Heart left ventricle (tissue), 13 donors: ENCODE data around the gene MGAT3.

Experiments used
- POLR2A ChIP-seq, 2 donors: fragments of 450-650 bp; IDR thresholded peaks; one replicate each; pipeline ENCODE4 v1.6.1; 2017; ENCODE audit warnings: antibody characterized with exemption in 2 of 2, mild to moderate bottlenecking in 2 of 2, moderate library complexity in 2 of 2
- TF ChIP-seq, protein P1 (sequence below), 12 donors: fragments of 200-600 bp; sonication (generic) in 4 of 12; IDR thresholded peaks; one replicate each; pipeline versions ENCODE4 v1.5.0 to v1.8.0; 2018 to 2022; ENCODE audit warnings: antibody characterized with exemption in 12 of 12, mild to moderate bottlenecking in 5 of 12
- donor health status: ischemic (EF 13 %, LVEDD 7.1; RV severe dilation, severe dysfunction).
- donor health status: DM: no; HTN: yes; CAD: no.
- donor health status: DM: no; HTN: no; CAD: no.
- donor health status: ischemic (EF 25% LVEDD 6.9; RV normal size, moderate dysfunction).
- donor health status: ischemic (EF 25% LVEDD 5.7; RV mildly dilated, moderate dysfunction).
- donor health status: ischemic (EF 35%, LVEDD 5.7; RV mildly dilated, moderate dysfunction).
- donor health status: nonischemic (EF 11% LVEDD 7.7; RV severe dilation, severe dysfunction).
- donor health status: DM: yes; HTN: yes; CAD: no.
- donor health status: PGD.
- donor health status: ischemic (EF 29% LVEDD 5.4; RV normal size, mild dysfunction).
- donor health status: nonischemic (EF 23%, LVEDD 6.1; RV moderate dilation, normal function).

GRCh38 chr22:39473851-39474250 lies 17.0 kb downstream of the MGAT3 start:
- TF ChIP-seq POLR2A (IDR thresholded peaks at IDR 0.05): no peak
- TF ChIP-seq, protein P1, sequence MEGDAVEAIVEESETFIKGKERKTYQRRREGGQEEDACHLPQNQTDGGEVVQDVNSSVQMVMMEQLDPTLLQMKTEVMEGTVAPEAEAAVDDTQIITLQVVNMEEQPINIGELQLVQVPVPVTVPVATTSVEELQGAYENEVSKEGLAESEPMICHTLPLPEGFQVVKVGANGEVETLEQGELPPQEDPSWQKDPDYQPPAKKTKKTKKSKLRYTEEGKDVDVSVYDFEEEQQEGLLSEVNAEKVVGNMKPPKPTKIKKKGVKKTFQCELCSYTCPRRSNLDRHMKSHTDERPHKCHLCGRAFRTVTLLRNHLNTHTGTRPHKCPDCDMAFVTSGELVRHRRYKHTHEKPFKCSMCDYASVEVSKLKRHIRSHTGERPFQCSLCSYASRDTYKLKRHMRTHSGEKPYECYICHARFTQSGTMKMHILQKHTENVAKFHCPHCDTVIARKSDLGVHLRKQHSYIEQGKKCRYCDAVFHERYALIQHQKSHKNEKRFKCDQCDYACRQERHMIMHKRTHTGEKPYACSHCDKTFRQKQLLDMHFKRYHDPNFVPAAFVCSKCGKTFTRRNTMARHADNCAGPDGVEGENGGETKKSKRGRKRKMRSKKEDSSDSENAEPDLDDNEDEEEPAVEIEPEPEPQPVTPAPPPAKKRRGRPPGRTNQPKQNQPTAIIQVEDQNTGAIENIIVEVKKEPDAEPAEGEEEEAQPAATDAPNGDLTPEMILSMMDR (IDR thresholded peaks at IDR 0.05): no peak
